Measurements from ENCODE around the gene HES3.

DNA sequence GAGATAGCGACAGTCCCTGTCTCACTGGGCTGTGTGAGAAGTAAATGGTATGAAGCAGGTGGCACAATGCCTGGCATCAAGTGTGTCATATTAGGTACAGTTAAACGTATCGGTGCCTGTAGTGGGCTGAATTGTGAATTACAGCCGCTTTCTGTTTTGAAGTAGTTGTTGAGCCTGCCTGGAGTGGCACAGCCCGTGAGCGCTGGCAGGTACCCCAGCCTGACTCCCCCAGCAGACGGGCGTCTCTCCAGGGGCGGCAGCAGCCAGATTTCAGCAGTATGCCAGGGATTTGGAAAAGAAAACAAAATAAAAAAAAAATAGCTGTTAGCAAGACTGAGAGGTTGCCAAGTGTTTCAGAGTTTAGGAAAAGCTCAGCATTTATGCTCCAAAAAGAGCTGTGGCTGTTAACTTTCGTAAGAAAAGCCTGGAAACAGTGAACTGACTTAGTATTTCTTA, 43.5 kb downstream of the HES3 start:
- no peak for TF ChIP-seq CTCF (IDR thresholded peaks at IDR 0.05)
- TF ChIP-seq POLR2A (IDR thresholded peaks at IDR 0.05): no peak
